ENCODE results near the gene USP34.

DNA sequence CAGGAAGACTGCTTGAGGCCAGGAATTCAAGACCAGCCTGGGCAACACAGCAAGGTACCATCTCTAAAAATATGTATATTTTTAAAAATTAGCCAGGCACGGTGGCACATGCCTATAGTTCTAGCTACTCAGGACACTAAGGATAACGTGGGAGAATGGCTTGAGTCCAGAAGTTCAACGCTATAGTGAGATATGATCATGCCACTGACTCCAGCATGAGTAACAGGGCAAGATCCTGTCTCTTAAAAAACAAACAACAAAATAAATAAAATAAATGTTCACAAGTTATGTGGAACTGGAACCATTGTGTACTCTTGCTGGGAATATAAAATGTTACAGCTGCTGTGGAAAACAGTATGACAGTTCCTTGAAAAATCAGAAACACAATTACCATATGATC lies 47.2 kb downstream of the USP34 start:
- TF ChIP-seq, protein P1, sequence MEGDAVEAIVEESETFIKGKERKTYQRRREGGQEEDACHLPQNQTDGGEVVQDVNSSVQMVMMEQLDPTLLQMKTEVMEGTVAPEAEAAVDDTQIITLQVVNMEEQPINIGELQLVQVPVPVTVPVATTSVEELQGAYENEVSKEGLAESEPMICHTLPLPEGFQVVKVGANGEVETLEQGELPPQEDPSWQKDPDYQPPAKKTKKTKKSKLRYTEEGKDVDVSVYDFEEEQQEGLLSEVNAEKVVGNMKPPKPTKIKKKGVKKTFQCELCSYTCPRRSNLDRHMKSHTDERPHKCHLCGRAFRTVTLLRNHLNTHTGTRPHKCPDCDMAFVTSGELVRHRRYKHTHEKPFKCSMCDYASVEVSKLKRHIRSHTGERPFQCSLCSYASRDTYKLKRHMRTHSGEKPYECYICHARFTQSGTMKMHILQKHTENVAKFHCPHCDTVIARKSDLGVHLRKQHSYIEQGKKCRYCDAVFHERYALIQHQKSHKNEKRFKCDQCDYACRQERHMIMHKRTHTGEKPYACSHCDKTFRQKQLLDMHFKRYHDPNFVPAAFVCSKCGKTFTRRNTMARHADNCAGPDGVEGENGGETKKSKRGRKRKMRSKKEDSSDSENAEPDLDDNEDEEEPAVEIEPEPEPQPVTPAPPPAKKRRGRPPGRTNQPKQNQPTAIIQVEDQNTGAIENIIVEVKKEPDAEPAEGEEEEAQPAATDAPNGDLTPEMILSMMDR (IDR thresholded peaks at IDR 0.05), result no peak
- TF ChIP-seq POLR2A (IDR thresholded peaks at IDR 0.05), result no peak

All from esophagus squamous epithelium (tissue), 4 donors.